Gastroesophageal sphincter (tissue), 4 donors: ENCODE measurements around the gene BIVM. TPM values are rescaled to one million over a fixed set of nuclear protein-coding genes. Genes with fewer than 3 reads are reported as not detected.

Source experiments
- ATAC-seq: fragments of 150-250 bp; one replicate; pipeline ENCODE4 v1.9.1; 2016; ENCODE audit warnings: mild to moderate bottlenecking, moderate library complexity
- H3K27ac ChIP-seq, 4 donors: fragments of 200-600 bp; sonication (generic) in 3 of 4; 1 replicate in 3 of 4; 2 replicates in 1 of 4; pipeline ENCODE4 v1.5.1; 2016 to 2019
- H3K27me3 ChIP-seq: fragments of 200-600 bp; sonication (generic); one replicate; pipeline ENCODE4 v1.5.1; 2019
- H3K36me3 ChIP-seq, 2 donors: fragments of 200-600 bp; sonication (generic); one replicate each; pipeline ENCODE4 v1.5.1; 2019; ENCODE audit warnings: control low read depth in 1 of 2
- H3K4me1 ChIP-seq, 3 donors: fragments of 200-600 bp; sonication (generic); 1 replicate in 2 of 3; 2 replicates in 1 of 3; pipeline ENCODE4 v1.5.1; 2016 to 2019; ENCODE audit warnings: control low read depth in 2 of 3
- H3K4me3 ChIP-seq, 2 donors: fragments of 200-600 bp; sonication (generic); one replicate each; pipeline ENCODE4 v1.5.1; 2019; ENCODE audit warnings: mild to moderate bottlenecking in 1 of 2, moderate library complexity in 1 of 2
- H3K9me3 ChIP-seq, 3 donors: fragments of 200-600 bp; sonication (generic); one replicate each; pipeline ENCODE4 v1.5.1; 2017 to 2019; ENCODE audit warnings: control low read depth in 2 of 3
- EP300 ChIP-seq: sonication (generic); formaldehyde crosslinking; IDR thresholded peaks from one replicate; pipeline ENCODE4 v1.6.1; 2017; ENCODE audit warnings: antibody characterized with exemption, mild to moderate bottlenecking
- POLR2A ChIP-seq, 2 donors: fragments of 450-650 bp; IDR thresholded peaks; one replicate each; pipeline ENCODE4 v1.6.1; 2017; ENCODE audit warnings: antibody characterized with exemption in 2 of 2, mild to moderate bottlenecking in 2 of 2, moderate library complexity in 1 of 2
- POLR2AphosphoS5 ChIP-seq: sonication (generic); formaldehyde crosslinking; IDR thresholded peaks from one replicate; pipeline ENCODE4 v1.6.1; 2017; ENCODE audit warnings: antibody characterized with exemption
- WGBS, 2 donors: methylation state at CpG; one replicate each; pipeline ENCODE4 v1.1.5; 2018; ENCODE audit warnings: low coverage in 1 of 2; 5-methylcytosine and 5-hydroxymethylcytosine counted together
- total RNA-seq, 4 donors: library from RNA; depleted of rRNA; stranded (reverse); fragments of >200 nt; gene quantifications; one replicate each; pipeline ENCODE4 v1.1.0, GENCODE V29; 2016
- TF ChIP-seq, protein P1 (sequence below), 4 experiments: fragments of 200-600 bp in 2 of 4; fragments of 450-650 bp in 2 of 4; sonication (generic) in 1 of 4; IDR thresholded peaks; one replicate each; pipeline ENCODE4 v1.5.1; 2017 to 2019; ENCODE audit warnings: antibody characterized with exemption in 4 of 4, mild to moderate bottlenecking in 2 of 4, moderate library complexity in 2 of 4

Gene BIVM
- total RNA-seq, 4 donors from 2014 or later = 8.7 to 19.6 (median 15.8) TPM

DNA sequence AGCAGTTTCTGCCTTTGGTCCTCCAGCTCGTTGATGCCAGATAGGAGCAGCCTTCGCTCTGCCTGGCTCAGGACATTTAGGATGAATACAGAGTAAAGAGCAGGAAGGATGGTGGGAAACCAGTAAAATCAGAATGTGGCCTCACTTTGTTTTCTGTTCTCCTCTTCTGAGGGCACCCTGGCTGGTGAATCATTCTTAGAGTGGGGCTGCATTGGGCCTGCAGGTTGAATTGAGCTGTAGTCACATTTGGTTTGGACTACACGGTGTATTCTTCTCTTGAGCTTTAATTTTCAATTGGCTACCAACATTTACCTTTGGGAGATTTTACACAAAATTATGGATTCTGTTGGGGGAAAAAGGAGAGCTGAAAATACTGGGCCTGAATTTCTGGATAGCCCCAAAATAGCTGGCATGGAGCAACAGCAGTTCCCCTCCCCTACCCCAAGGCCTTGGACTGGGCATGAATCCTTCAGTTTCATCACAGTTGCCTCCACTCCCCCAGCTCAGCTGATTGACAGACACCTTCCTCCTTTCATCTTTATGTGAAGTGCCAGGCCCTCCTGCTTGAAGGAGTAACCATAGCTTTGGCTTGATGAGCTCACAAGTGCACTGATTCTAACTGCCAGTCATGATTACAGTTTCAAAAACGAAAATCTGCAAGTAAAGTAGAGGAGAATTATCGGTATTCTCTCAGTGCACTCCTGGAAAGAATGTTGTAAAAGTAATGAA is 71.2 kb downstream of the BIVM start:
- Histone ChIP-seq H3K27ac (no peak overlapping the region), H3K9me3 (no peaks in the 10 kb centered on the region), H3K4me1 (peaks cover 0 to 11% (median 0%) of the 10 kb centered on the region in 3 donors), H3K4me3 (no peak overlapping the region), H3K27me3 (no peaks in the 10 kb centered on the region), H3K36me3 (peaks cover 0 to 78% of the 10 kb centered on the region in 2 donors)
- no peak for ATAC-seq
- no peak for TF ChIP-seq POLR2A (IDR thresholded peaks at IDR 0.05)
- no peak for TF ChIP-seq POLR2AphosphoS5
- 39 to 53% methylated on average over 4 to 5 of the region's 5 CpGs for WGBS, 2 donors

DNA sequence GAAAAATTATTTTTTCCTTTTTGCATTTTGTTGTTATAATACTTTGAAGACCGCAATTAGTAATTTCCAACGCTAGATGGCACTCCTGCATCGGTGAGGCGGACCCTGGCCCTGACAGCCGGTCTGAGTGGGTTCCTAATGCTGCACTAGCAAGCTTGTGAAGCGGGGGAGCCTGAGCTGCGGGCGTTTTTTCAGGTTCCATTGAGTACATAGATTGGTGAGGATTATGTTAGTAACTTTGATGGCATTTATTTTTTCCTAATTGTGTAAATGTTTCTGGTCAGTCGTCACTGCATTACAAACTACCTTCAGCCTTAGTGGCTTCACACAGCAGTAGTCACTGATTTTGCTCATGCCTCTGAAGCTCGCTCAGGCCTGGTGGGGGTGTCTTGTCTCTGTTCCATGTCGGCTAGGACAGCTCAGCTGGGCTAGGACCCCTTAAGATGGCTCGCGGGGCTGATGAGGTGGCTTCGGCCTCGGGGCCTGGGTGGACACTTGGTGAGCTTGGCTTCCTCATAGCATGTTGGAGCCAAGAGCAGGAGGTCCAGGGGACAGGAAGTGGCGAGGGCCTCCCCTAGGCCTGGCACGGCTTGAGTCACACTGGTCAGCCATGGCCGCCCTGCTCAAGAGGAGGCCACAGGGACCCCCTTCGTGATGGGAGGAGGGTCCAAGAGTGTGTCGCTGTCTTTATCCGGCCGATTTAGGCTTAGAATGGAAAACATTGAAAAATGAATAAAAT is 71.9 kb downstream of the BIVM start:
- H3K4me1 ChIP-seq = peaks cover 0 to 11% (median 0%) of the 10 kb centered on the region in 3 donors
- no peaks in the 10 kb centered on the region for H3K27me3 ChIP-seq
- H3K9me3 ChIP-seq = no peaks in the 10 kb centered on the region
- WGBS, 2 donors = 21 to 35% methylated on average over 11 to 14 of the region's 22 CpGs
- TF ChIP-seq, protein P1, sequence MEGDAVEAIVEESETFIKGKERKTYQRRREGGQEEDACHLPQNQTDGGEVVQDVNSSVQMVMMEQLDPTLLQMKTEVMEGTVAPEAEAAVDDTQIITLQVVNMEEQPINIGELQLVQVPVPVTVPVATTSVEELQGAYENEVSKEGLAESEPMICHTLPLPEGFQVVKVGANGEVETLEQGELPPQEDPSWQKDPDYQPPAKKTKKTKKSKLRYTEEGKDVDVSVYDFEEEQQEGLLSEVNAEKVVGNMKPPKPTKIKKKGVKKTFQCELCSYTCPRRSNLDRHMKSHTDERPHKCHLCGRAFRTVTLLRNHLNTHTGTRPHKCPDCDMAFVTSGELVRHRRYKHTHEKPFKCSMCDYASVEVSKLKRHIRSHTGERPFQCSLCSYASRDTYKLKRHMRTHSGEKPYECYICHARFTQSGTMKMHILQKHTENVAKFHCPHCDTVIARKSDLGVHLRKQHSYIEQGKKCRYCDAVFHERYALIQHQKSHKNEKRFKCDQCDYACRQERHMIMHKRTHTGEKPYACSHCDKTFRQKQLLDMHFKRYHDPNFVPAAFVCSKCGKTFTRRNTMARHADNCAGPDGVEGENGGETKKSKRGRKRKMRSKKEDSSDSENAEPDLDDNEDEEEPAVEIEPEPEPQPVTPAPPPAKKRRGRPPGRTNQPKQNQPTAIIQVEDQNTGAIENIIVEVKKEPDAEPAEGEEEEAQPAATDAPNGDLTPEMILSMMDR (IDR thresholded peaks at IDR 0.05) = peak; percentile 42 to 80 (median 54)
- TF ChIP-seq POLR2AphosphoS5 = no peak
- ATAC-seq = peak; percentile 61
- no peak overlapping the region for H3K4me3 ChIP-seq
- peaks cover 0 to 80% of the 10 kb centered on the region in 2 donors for H3K36me3 ChIP-seq
- H3K27ac ChIP-seq = no peak overlapping the region

DNA sequence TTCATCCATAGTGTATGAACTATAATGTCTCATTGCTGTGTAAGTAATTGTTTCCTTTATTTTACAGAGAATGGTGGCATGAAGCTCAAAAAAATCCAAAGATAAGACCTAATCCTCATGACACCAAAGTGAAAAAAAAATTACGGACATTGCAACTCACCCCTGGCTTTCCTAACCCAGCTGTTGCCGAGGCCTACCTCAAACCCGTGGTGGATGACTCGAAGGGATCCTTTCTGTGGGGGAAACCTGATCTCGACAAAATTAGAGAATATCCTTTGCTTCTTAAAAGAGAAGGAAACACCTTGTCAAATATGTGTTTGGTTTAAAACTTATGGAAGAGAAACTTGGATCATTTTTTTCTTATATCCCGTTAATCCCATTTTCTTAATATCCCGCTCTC is 73.2 kb downstream of the BIVM start:
- Histone ChIP-seq H3K27me3 (no peaks in the 10 kb centered on the region), H3K4me1 (peaks cover 0 to 11% (median 0%) of the 10 kb centered on the region in 3 donors), H3K4me3 (no peak overlapping the region), H3K9me3 (no peaks in the 10 kb centered on the region), H3K27ac (no peak overlapping the region), H3K36me3 (peaks cover 0 to 80% of the 10 kb centered on the region in 2 donors)
- no peak for ATAC-seq
- TF ChIP-seq POLR2A (IDR thresholded peaks at IDR 0.05) = no peak
- TF ChIP-seq, protein P1 (IDR thresholded peaks at IDR 0.05) = no peak
- WGBS, 2 donors = 92 to 96% methylated on average over 7 of the region's 7 CpGs

DNA sequence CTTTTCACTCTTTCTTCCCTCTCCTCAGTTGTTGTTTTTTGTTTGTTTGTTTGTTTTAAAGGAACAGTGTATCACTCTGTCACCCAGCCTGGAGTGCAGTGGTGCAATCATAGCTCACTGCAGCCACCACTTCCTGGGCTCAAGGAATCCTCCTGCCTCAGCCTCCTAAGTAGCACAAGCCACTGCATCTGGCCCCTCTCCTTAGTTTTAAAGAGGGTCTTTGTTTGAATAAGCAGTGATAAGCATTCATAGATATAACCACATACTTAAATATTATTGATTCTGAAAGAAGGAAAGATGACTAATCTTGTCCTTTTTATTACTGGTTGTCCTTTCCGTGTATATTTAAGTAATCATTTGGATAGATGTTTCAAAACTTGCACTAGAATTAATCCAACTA is 73.6 kb downstream of the BIVM start:
- Histone ChIP-seq H3K4me1 (peaks cover 0 to 11% (median 0%) of the 10 kb centered on the region in 3 donors), H3K9me3 (no peaks in the 10 kb centered on the region), H3K27ac (no peak overlapping the region), H3K36me3 (peaks cover 0 to 80% of the 10 kb centered on the region in 2 donors), H3K4me3 (no peak overlapping the region), H3K27me3 (no peaks in the 10 kb centered on the region)
- 23 to 44% methylated on average over 1 of the region's 1 CpG for WGBS, 2 donors
- TF ChIP-seq, protein P1 (IDR thresholded peaks at IDR 0.05) = no peak
- TF ChIP-seq POLR2AphosphoS5 (no peak), POLR2A (IDR thresholded peaks at IDR 0.05) (no peak), EP300 (no peak)
- ATAC-seq = no peak

DNA sequence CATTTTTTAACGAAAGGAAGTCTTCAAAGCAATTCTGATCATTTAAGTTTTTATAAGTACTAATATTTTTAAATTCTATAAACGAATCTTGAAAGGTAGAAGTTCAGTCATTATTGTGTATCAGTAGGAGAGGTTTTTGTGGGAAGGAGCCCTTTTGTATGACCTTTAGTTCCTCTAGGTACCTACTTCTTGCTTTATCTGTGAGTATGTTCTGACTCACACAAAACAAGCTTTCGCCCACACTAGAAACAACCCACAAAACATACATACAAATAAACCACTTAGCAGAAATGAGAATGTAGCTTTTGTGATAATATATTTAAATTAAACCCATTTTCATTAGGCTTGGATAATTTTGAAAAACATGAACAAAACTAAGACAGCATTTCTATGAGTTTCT is 74.7 kb downstream of the BIVM start:
- TF ChIP-seq EP300 = no peak
- no peak for TF ChIP-seq POLR2AphosphoS5
- TF ChIP-seq, protein P1 (IDR thresholded peaks at IDR 0.05) = no peak
- TF ChIP-seq POLR2A (IDR thresholded peaks at IDR 0.05) = no peak
- 57 to 88% methylated on average over 1 to 3 of the region's 3 CpGs for WGBS, 2 donors
- no peak for ATAC-seq
- Histone ChIP-seq H3K4me3 (no peak overlapping the region), H3K9me3 (no peaks in the 10 kb centered on the region), H3K27me3 (no peaks in the 10 kb centered on the region), H3K27ac (no peak overlapping the region), H3K4me1 (peaks cover 0 to 11% (median 0%) of the 10 kb centered on the region in 3 donors), H3K36me3 (peaks cover 0 to 71% of the 10 kb centered on the region in 2 donors)
